ENCODE data around the gene ZNHIT3.
"Not testable (repeated sequence)": the region's sequence is repeated elsewhere in the genome, so short reads cannot be mapped to it uniquely, and the experiment has no call there.

DNA sequence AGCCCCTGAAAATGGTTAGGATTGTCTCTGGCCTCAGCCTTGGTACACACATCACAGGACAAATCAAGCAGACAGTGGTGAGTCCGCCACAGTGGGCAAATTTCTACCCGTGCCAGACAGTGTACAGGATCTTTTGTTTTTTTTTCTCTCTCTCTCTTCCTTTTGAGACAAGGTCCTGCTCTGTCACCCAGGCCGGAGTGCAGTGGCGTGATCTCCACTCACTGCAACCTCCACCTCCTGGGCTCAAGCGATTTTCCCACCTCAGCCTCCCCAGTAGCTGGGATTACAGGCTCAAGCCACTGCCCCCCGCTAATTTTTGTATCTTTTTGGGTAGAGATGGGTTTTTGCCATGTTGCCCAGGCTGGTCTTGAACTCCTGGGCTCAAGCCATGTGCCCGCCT is 2.5 kb upstream of the ZNHIT3 start:
- TF ChIP-seq, protein P1, sequence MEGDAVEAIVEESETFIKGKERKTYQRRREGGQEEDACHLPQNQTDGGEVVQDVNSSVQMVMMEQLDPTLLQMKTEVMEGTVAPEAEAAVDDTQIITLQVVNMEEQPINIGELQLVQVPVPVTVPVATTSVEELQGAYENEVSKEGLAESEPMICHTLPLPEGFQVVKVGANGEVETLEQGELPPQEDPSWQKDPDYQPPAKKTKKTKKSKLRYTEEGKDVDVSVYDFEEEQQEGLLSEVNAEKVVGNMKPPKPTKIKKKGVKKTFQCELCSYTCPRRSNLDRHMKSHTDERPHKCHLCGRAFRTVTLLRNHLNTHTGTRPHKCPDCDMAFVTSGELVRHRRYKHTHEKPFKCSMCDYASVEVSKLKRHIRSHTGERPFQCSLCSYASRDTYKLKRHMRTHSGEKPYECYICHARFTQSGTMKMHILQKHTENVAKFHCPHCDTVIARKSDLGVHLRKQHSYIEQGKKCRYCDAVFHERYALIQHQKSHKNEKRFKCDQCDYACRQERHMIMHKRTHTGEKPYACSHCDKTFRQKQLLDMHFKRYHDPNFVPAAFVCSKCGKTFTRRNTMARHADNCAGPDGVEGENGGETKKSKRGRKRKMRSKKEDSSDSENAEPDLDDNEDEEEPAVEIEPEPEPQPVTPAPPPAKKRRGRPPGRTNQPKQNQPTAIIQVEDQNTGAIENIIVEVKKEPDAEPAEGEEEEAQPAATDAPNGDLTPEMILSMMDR (IDR thresholded peaks at IDR 0.05), result not testable (repeated sequence)
- TF ChIP-seq EP300, POLR2A (IDR thresholded peaks at IDR 0.05): not testable (repeated sequence)
